ENCODE results near the gene RXYLT1. TPM values are rescaled to one million over a fixed set of nuclear protein-coding genes. Genes with fewer than 3 reads are reported as not detected.
"Not testable (repeated sequence)": the region's sequence is repeated elsewhere in the genome, so short reads cannot be mapped to it uniquely, and the experiment has no call there.

Gene RXYLT1
- total and polyA plus RNA-seq, 2 donors (not counting 1 experiment from before 2014, with no cell fraction given): 13.2 to 19.6 TPM

- no peaks in the 10 kb centered on the region for H3K9me3 ChIP-seq (ENCODE audit: control insufficient read depth, insufficient read depth, low read depth, low read length)
- H3K36me3 ChIP-seq (ENCODE audit: control insufficient read depth, insufficient read depth, low read length): no peaks in the 10 kb centered on the region
- no peaks in the 10 kb centered on the region for H3K79me2 ChIP-seq (ENCODE audit: control insufficient read depth, insufficient read depth, low read length)
- no peak overlapping the region for H3K4me2 ChIP-seq (ENCODE audit: extremely low read depth, insufficient read depth, low read length)
- no peak for DNase-seq (ENCODE audit: low read depth in 2 of 2)
- H3K4me1 ChIP-seq (ENCODE audit: control insufficient read depth, extremely low read depth, insufficient read depth, low read length): peaks cover 2% of the 10 kb centered on the region
- H3K9ac ChIP-seq (ENCODE audit: insufficient read depth, low read length): no peak overlapping the region
- no peak overlapping the region for H3K27ac ChIP-seq (ENCODE audit: insufficient read depth, low read length)
- H4K20me1 ChIP-seq (ENCODE audit: control insufficient read depth, extremely low read depth, insufficient read depth, low read length): no peaks in the 10 kb centered on the region
- no peak for TF ChIP-seq EZH2 (IDR thresholded peaks at IDR 0.05; ENCODE audit: low read length, missing control alignments)
- TF ChIP-seq CTCF (conservative IDR thresholded peaks at IDR 0.05 in 1 of 2, IDR thresholded peaks at IDR 0.05 in 1 of 2; ENCODE audit: low read depth in 1 of 2, low read length in 2 of 2): no peak
- H2AFZ ChIP-seq (ENCODE audit: low read length): no peak overlapping the region
- H3K4me3 ChIP-seq (replicated peaks in 1 of 4; ENCODE audit: control extremely low read depth in 1 of 4, insufficient read depth in 1 of 4, low read depth in 3 of 4, low read length in 4 of 4): no peak overlapping the region
- no peaks in the 10 kb centered on the region for H3K27me3 ChIP-seq (ENCODE audit: control insufficient read depth, insufficient read depth, low read length)
Measured at GRCh38 chr12:63838411-63838810, 58.7 kb downstream of the RXYLT1 start.

GRCh38 chr12:63841011-63841410 is 61.3 kb downstream of the RXYLT1 start:
- TF ChIP-seq CTCF (conservative IDR thresholded peaks at IDR 0.05 in 1 of 2, IDR thresholded peaks at IDR 0.05 in 1 of 2; ENCODE audit: low read depth in 1 of 2, low read length in 2 of 2) (no peak), EZH2 (IDR thresholded peaks at IDR 0.05; ENCODE audit: low read length, missing control alignments) (no peak)
- Histone ChIP-seq H2AFZ (ENCODE audit: low read length) (peak overlapping the region; percentile 29), H3K36me3 (ENCODE audit: control insufficient read depth, insufficient read depth, low read length) (no peaks in the 10 kb centered on the region), H3K4me1 (ENCODE audit: control insufficient read depth, extremely low read depth, insufficient read depth, low read length) (peaks cover 2% of the 10 kb centered on the region), H4K20me1 (ENCODE audit: control insufficient read depth, extremely low read depth, insufficient read depth, low read length) (no peaks in the 10 kb centered on the region), H3K27me3 (ENCODE audit: control insufficient read depth, insufficient read depth, low read length) (no peaks in the 10 kb centered on the region), H3K4me2 (ENCODE audit: extremely low read depth, insufficient read depth, low read length) (no peak overlapping the region), H3K27ac (ENCODE audit: insufficient read depth, low read length) (no peak overlapping the region), H3K4me3 (replicated peaks in 1 of 4; ENCODE audit: control extremely low read depth in 1 of 4, insufficient read depth in 1 of 4, low read depth in 3 of 4, low read length in 4 of 4) (no peak overlapping the region), H3K79me2 (ENCODE audit: control insufficient read depth, insufficient read depth, low read length) (peaks cover 19% of the 10 kb centered on the region), H3K9me3 (ENCODE audit: control insufficient read depth, insufficient read depth, low read depth, low read length) (no peaks in the 10 kb centered on the region), H3K9ac (ENCODE audit: insufficient read depth, low read length) (no peak overlapping the region)
- no peak for DNase-seq (ENCODE audit: low read depth in 2 of 2)

GRCh38 chr12:63841571-63841970 is 61.9 kb downstream of the RXYLT1 start:
- Histone ChIP-seq H2AFZ (ENCODE audit: low read length) (peak overlapping the region; percentile 31), H3K79me2 (ENCODE audit: control insufficient read depth, insufficient read depth, low read length) (peaks cover 25% of the 10 kb centered on the region), H3K27me3 (ENCODE audit: control insufficient read depth, insufficient read depth, low read length) (no peaks in the 10 kb centered on the region), H3K4me2 (ENCODE audit: extremely low read depth, insufficient read depth, low read length) (no peak overlapping the region), H3K27ac (ENCODE audit: insufficient read depth, low read length) (no peak overlapping the region), H3K36me3 (ENCODE audit: control insufficient read depth, insufficient read depth, low read length) (peaks cover 2% of the 10 kb centered on the region), H3K9ac (ENCODE audit: insufficient read depth, low read length) (no peak overlapping the region), H3K4me3 (replicated peaks in 1 of 4; ENCODE audit: control extremely low read depth in 1 of 4, insufficient read depth in 1 of 4, low read depth in 3 of 4, low read length in 4 of 4) (no peak overlapping the region), H4K20me1 (ENCODE audit: control insufficient read depth, extremely low read depth, insufficient read depth, low read length) (no peaks in the 10 kb centered on the region), H3K9me3 (ENCODE audit: control insufficient read depth, insufficient read depth, low read depth, low read length) (no peaks in the 10 kb centered on the region), H3K4me1 (ENCODE audit: control insufficient read depth, extremely low read depth, insufficient read depth, low read length) (peaks cover 4% of the 10 kb centered on the region)
- no peak for TF ChIP-seq EZH2 (IDR thresholded peaks at IDR 0.05; ENCODE audit: low read length, missing control alignments)
- TF ChIP-seq CTCF (conservative IDR thresholded peaks at IDR 0.05 in 1 of 2, IDR thresholded peaks at IDR 0.05 in 1 of 2; ENCODE audit: low read depth in 1 of 2, low read length in 2 of 2): no peak
- peak in 1 of 2 donors; percentile 59 for DNase-seq (ENCODE audit: low read depth in 2 of 2)

GRCh38 chr12:63842750-63843149 is 63.0 kb downstream of the RXYLT1 start:
- peak overlapping the region; percentile 59 for H3K4me2 ChIP-seq (ENCODE audit: extremely low read depth, insufficient read depth, low read length)
- H2AFZ ChIP-seq (ENCODE audit: low read length); H3K4me1 ChIP-seq (ENCODE audit: control insufficient read depth, extremely low read depth, insufficient read depth, low read length); H3K27ac ChIP-seq (ENCODE audit: insufficient read depth, low read length); H4K20me1 ChIP-seq (ENCODE audit: control insufficient read depth, extremely low read depth, insufficient read depth, low read length); H3K36me3 ChIP-seq (ENCODE audit: control insufficient read depth, insufficient read depth, low read length); H3K4me3 ChIP-seq (replicated peaks in 1 of 4; ENCODE audit: control extremely low read depth in 1 of 4, insufficient read depth in 1 of 4, low read depth in 3 of 4, low read length in 4 of 4); H3K9ac ChIP-seq (ENCODE audit: insufficient read depth, low read length); H3K27me3 ChIP-seq (ENCODE audit: control insufficient read depth, insufficient read depth, low read length); DNase-seq (ENCODE audit: low read depth in 2 of 2); H3K9me3 ChIP-seq (ENCODE audit: control insufficient read depth, insufficient read depth, low read depth, low read length): not testable (repeated sequence)
- H3K79me2 ChIP-seq (ENCODE audit: control insufficient read depth, insufficient read depth, low read length): peaks cover 36% of the 10 kb centered on the region

Data from fibroblast of lung (primary cell).